Heart left ventricle (tissue), 13 donors: ENCODE measurements around the gene IGF1R.

Experiments
- CTCF ChIP-seq, 12 donors: fragments of 200-600 bp; sonication (generic) in 4 of 12; IDR thresholded peaks; one replicate each; pipeline versions ENCODE4 v1.5.0 to v1.8.0; 2018 to 2022; ENCODE audit warnings: antibody characterized with exemption in 12 of 12, mild to moderate bottlenecking in 5 of 12
- POLR2A ChIP-seq, 2 donors: fragments of 450-650 bp; IDR thresholded peaks; one replicate each; pipeline ENCODE4 v1.6.1; 2017; ENCODE audit warnings: antibody characterized with exemption in 2 of 2, mild to moderate bottlenecking in 2 of 2, moderate library complexity in 2 of 2
- donor health status: ischemic (EF 13 %, LVEDD 7.1; RV severe dilation, severe dysfunction).
- donor health status: DM: no; HTN: yes; CAD: no.
- donor health status: DM: no; HTN: no; CAD: no.
- donor health status: ischemic (EF 25% LVEDD 6.9; RV normal size, moderate dysfunction).
- donor health status: ischemic (EF 25% LVEDD 5.7; RV mildly dilated, moderate dysfunction).
- donor health status: ischemic (EF 35%, LVEDD 5.7; RV mildly dilated, moderate dysfunction).
- donor health status: nonischemic (EF 11% LVEDD 7.7; RV severe dilation, severe dysfunction).
- donor health status: DM: yes; HTN: yes; CAD: no.
- donor health status: PGD.
- donor health status: ischemic (EF 29% LVEDD 5.4; RV normal size, mild dysfunction).
- donor health status: nonischemic (EF 23%, LVEDD 6.1; RV moderate dilation, normal function).

- TF ChIP-seq CTCF (IDR thresholded peaks at IDR 0.05) (peak in 1 of 12 donors; percentile 8), POLR2A (IDR thresholded peaks at IDR 0.05) (no peak)
Measured at GRCh38 chr15:98943601-98944151, 295.3 kb downstream of the IGF1R start.
